BLaER1 treated with 17β-estradiol and CSF1 and Interleukin-3, amounts not matched to agents 10 nM and 100 nM (cell line): ENCODE results near the gene GTF3A.

Source experiments
- H3K27ac ChIP-seq, 11 experiments: shearing (Covaris generic); formaldehyde crosslinking; 2 replicates each; pipeline ENCODE4 v1.8.1; 2022
- H3K27me3 ChIP-seq, 11 experiments: shearing (Covaris generic); formaldehyde crosslinking; 2 replicates each; pipeline ENCODE4 v1.8.1; 2022
- H3K36me3 ChIP-seq, 11 experiments: shearing (Covaris generic); formaldehyde crosslinking; 2 replicates each; pipeline ENCODE4 v1.8.1; 2022
- H3K4me1 ChIP-seq, 10 experiments: shearing (Covaris generic); formaldehyde crosslinking; 2 replicates each; pipeline ENCODE4 v1.8.1; 2022
- H3K4me2 ChIP-seq, 11 experiments: shearing (Covaris generic); formaldehyde crosslinking; 2 replicates each; pipeline ENCODE4 v1.8.1; 2022
- H3K4me3 ChIP-seq, 10 experiments: shearing (Covaris generic); formaldehyde crosslinking; 2 replicates each; pipeline ENCODE4 v1.8.1; 2022
- H3K9ac ChIP-seq, 11 experiments: shearing (Covaris generic); formaldehyde crosslinking; 2 replicates each; pipeline ENCODE4 v1.8.1; 2022
- H3K9me3 ChIP-seq, 11 experiments: shearing (Covaris generic); formaldehyde crosslinking; replicated peaks in 1 of 11; 2 replicates each; pipeline ENCODE4 v1.8.1; 2022
- H4K20me1 ChIP-seq, 11 experiments: shearing (Covaris generic); formaldehyde crosslinking; 2 replicates each; pipeline ENCODE4 v1.8.1; 2022
- Cebpa-rat ChIP-seq, 11 experiments: shearing (Covaris generic); IDR thresholded peaks; 2 replicates each; pipeline ENCODE4 v1.8.1; 2022

Gene GTF3A

DNA sequence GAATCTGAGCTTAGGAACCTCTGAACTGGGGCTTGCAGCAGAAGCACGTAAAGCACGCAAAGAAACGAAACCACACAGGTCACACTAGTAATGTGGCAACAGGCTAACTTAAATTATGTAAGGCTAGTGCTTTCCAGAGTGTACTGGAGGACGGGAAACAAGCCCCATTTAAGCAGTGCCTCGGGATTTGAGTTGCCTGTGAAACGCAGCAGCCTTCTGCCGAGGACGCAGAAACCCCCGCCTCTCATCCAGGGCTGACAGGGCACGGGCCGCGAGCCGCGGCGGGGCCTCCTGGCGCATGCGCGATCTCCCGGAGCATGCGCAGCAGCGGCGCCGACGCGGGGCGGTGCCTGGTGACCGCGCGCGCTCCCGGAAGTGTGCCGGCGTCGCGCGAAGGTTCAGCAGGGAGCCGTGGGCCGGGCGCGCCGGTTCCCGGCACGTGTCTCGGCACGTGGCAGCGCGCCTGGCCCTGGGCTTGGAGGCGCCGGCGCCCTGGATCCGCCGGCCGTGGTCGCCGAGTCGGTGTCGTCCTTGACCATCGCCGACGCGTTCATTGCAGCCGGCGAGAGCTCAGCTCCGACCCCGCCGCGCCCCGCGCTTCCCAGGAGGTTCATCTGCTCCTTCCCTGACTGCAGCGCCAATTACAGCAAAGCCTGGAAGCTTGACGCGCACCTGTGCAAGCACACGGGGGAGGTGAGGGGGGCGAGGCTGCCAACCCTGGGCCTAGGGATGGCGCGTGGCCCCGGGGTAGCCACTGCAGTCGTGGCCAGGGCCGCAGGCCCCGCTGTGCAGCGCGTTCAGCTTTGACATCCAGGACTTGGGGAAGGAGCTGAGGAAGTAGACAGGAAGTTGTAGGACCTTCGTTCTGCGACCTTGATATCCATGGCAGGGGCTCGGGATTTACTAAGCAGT, at the start of gene GTF3A:
TSS of gene GTF3A (plus strand) at position 374 of the 912 bp plus-strand sequence.
- H3K27ac ChIP-seq, result peak within 1 kb of the TSS; percentile 86 to 94 (median 91)

DNA sequence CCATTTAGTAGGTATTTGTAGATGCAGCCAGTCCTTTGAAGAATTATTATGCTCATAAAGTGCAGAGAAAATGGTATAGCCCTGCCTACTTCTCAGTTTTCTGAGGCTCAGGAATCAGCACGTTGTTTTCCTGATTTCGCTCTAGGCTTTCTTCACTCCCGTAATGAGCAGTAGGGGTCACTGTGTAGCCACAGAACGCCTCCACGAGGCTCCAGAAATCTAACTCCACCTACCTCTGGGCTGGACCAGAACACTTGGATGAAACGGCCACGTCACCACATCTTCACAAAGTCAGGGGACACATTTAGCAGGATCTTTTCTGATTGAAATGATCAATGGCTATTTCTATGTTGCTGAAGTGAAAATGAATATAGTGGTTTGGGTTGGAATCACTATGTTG, 49.8 kb upstream of the GTF3A start:
- H3K27me3 ChIP-seq, result no peaks in the 10 kb centered on the region
- H4K20me1 ChIP-seq, result no peaks in the 10 kb centered on the region; a peak in 2 of 22 replicates
- peaks cover 0 to under 1% (median 0%) of the 10 kb centered on the region in 10 experiments; a peak in 3 of 20 replicates for H3K4me1 ChIP-seq
- H3K4me2 ChIP-seq, result no peak overlapping the region
- H3K9me3 ChIP-seq, result no peaks in the 10 kb centered on the region
- H3K36me3 ChIP-seq, result no peaks in the 10 kb centered on the region
- no peak overlapping the region for H3K9ac ChIP-seq
- no peak overlapping the region for H3K4me3 ChIP-seq
- H3K27ac ChIP-seq, result no peak overlapping the region
- no peak for TF ChIP-seq Cebpa-rat (IDR thresholded peaks at IDR 0.05)

More for the DNA sequence above, at the start of gene GTF3A:
- H4K20me1 ChIP-seq, result peaks cover 0 to 35% (median 28%) of the 10 kb centered on the region in 11 experiments; a peak in 15 of 22 replicates
- H3K9ac ChIP-seq, result peak within 1 kb of the TSS; percentile 74 to 87 (median 82)
- TF ChIP-seq Cebpa-rat (IDR thresholded peaks at IDR 0.05), result no peak
- H3K36me3 ChIP-seq, result peaks cover 14 to 28% (median 26%) of the 10 kb centered on the region in 11 experiments
- peak within 1 kb of the TSS; percentile 60 to 78 (median 66) for H3K4me3 ChIP-seq
- no peaks in the 10 kb centered on the region for H3K27me3 ChIP-seq
- peak within 1 kb of the TSS; percentile 82 to 100 (median 93) for H3K4me2 ChIP-seq
- peaks cover 0 to 6% (median 0%) of the 10 kb centered on the region in 11 experiments; a peak in 5 of 22 replicates for H3K9me3 ChIP-seq
- peaks cover 41 to 54% (median 49%) of the 10 kb centered on the region in 10 experiments for H3K4me1 ChIP-seq

- Histone ChIP-seq H3K4me1 (peaks cover 0 to 10% (median 7%) of the 10 kb centered on the region in 10 experiments; a peak in 9 of 20 replicates), H3K27me3 (no peaks in the 10 kb centered on the region), H3K4me3 (no peak overlapping the region), H3K27ac (no peak overlapping the region), H4K20me1 (no peaks in the 10 kb centered on the region; a peak in 2 of 22 replicates), H3K9ac (no peak overlapping the region), H3K36me3 (no peaks in the 10 kb centered on the region), H3K9me3 (no peaks in the 10 kb centered on the region), H3K4me2 (no peak overlapping the region)
- no peak for TF ChIP-seq Cebpa-rat (IDR thresholded peaks at IDR 0.05)
These were observed 48.6 kb upstream of the GTF3A start for GRCh38 chr13:27375686-27376326.

GRCh38 chr13:27379126-27379525, 45.3 kb upstream of the GTF3A start:
- H3K36me3 ChIP-seq, result no peaks in the 10 kb centered on the region
- no peak overlapping the region for H3K27ac ChIP-seq
- H3K9ac ChIP-seq, result no peak overlapping the region
- no peak for TF ChIP-seq Cebpa-rat (IDR thresholded peaks at IDR 0.05)
- no peaks in the 10 kb centered on the region for H3K27me3 ChIP-seq
- H3K4me3 ChIP-seq, result no peak overlapping the region
- no peaks in the 10 kb centered on the region; a peak in 1 of 22 replicates for H4K20me1 ChIP-seq
- H3K9me3 ChIP-seq, result no peaks in the 10 kb centered on the region
- no peak overlapping the region for H3K4me2 ChIP-seq
- H3K4me1 ChIP-seq, result peaks cover 0 to 10% (median 7%) of the 10 kb centered on the region in 10 experiments; a peak in 9 of 20 replicates

DNA sequence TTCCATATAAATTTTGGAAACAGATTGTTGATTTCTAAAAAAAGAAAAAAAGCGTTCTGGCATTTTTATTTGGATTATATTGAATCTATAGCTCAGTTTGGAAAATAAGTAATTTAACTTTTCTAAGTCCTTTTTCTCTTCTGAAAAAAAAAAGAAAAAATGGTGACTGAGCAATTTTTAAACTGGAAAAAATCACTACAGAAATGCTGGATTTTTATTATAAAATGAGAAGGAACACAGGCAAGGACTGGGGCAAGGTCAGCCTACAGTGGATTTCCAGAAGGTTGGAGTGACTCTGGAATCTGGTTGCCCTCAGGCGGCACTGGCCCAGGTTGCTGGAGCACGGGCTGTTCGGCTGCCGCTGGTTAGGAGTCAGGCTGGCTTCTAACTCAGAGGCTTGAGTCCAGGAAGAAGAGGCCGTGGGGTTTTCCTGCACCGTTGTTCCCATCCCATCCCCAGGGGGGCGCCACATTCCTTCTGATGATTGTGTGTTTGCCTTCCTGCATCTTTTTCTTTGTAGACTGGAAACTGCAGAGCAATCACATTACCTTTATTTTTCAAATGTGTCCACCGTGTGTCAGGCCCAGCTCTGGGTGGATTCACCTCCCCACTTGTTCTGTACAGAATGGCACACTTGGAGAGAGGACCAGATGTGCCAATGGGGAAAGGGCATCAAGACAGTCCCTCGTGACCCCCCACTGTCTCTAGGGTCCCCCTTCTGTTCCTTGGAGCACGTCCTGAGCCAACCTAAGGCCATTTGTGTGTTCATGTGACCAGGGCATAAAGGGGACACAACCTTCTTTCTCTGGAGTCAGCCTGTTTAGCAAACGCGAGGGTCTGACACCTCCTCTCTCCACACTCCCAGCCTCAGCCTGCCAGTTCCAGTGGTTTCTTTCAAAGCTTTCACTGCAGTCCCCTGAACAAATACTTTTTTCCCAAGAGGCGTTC, 44.5 kb upstream of the GTF3A start:
- no peaks in the 10 kb centered on the region for H4K20me1 ChIP-seq
- peaks cover 0 to 10% (median 7%) of the 10 kb centered on the region in 10 experiments; a peak in 9 of 20 replicates for H3K4me1 ChIP-seq
- H3K27me3 ChIP-seq, result no peaks in the 10 kb centered on the region
- no peak overlapping the region for H3K4me3 ChIP-seq
- no peak for TF ChIP-seq Cebpa-rat (IDR thresholded peaks at IDR 0.05)
- no peak overlapping the region for H3K27ac ChIP-seq
- H3K4me2 ChIP-seq, result peak overlapping the region in 8 of 11 experiments; percentile 7 to 45 (median 32); a peak in 9 of 22 replicates
- no peaks in the 10 kb centered on the region for H3K9me3 ChIP-seq
- no peak overlapping the region for H3K9ac ChIP-seq
- no peaks in the 10 kb centered on the region for H3K36me3 ChIP-seq

DNA sequence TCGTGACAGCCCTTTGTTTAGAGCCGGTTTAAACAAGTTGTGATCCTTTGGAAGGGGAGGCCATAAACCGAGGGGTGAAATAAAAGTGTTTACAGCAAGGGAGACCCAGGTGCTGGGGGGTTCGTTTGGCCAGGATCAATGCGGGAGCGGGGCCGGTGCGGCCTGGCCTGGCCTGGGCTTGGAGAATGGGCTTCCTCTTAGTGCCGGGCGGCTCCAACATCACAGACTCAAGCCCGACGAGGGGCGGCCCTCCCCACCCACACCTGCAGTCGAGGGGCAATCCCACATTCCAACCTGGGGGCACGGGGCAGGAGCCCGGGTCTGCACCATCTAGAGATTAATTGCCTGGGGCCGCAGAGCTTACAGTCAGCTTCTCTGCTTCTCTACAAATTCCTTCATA, 42.8 kb upstream of the GTF3A start:
- Histone ChIP-seq H4K20me1 (no peaks in the 10 kb centered on the region), H3K4me2 (no peak overlapping the region), H3K9ac (no peak overlapping the region), H3K36me3 (no peaks in the 10 kb centered on the region), H3K9me3 (no peaks in the 10 kb centered on the region), H3K4me3 (no peak overlapping the region), H3K27ac (no peak overlapping the region), H3K4me1 (peaks cover 0 to 10% (median 7%) of the 10 kb centered on the region in 10 experiments; a peak in 8 of 20 replicates), H3K27me3 (no peaks in the 10 kb centered on the region)
- no peak for TF ChIP-seq Cebpa-rat (IDR thresholded peaks at IDR 0.05)

DNA sequence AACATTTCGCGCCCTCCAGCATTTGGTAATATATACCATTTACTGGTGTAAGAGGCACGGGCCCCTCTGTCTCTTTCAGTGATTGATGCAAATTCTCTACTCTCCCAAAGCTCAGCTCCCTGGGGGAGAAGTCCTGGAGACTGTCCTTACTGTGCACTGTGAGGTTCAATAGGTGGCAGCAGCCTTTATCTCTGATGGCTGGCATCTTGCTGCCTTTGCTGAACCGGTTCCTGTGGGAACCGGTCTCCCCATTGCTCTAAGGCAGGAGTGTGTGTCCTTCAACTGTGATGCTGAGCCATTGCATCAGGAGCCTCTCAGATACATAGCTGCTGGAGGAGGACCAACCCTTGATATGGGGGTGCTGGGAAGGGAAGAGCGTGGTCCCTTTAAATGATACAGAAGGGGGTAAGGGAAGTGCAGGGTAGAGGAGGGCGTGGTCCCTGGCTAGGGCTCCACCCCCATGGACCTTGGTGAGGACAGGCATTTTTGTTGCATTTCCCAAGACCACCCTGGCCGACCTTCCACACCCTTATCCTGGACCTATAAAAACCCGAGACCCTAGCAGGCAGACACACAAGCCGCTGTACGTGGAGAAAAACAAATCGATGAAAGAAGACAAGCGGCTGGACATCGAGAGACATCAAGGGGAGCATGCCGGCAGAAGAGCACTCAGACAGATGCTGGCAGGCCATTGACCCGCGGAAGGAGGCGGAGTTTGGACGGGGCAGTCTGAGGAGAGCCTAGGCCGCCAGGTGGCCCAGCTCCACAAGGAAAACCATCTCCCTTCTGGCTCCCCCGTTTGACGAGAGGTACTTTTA, 41.1 kb upstream of the GTF3A start:
- Histone ChIP-seq H3K4me1 (peaks cover 0 to 10% (median 7%) of the 10 kb centered on the region in 10 experiments; a peak in 8 of 20 replicates), H3K27ac (no peak overlapping the region), H3K27me3 (no peaks in the 10 kb centered on the region), H3K4me3 (no peak overlapping the region), H3K4me2 (no peak overlapping the region), H3K9me3 (no peaks in the 10 kb centered on the region), H3K36me3 (no peaks in the 10 kb centered on the region), H4K20me1 (no peaks in the 10 kb centered on the region), H3K9ac (no peak overlapping the region)
- no peak for TF ChIP-seq Cebpa-rat (IDR thresholded peaks at IDR 0.05)

- Histone ChIP-seq H4K20me1 (no peaks in the 10 kb centered on the region), H3K4me3 (no peak overlapping the region), H3K4me2 (no peak overlapping the region), H3K9me3 (no peaks in the 10 kb centered on the region), H3K27ac (no peak overlapping the region), H3K4me1 (peaks cover 0 to 10% (median 7%) of the 10 kb centered on the region in 10 experiments; a peak in 8 of 20 replicates), H3K27me3 (no peaks in the 10 kb centered on the region), H3K36me3 (no peaks in the 10 kb centered on the region), H3K9ac (no peak overlapping the region)
- TF ChIP-seq Cebpa-rat (IDR thresholded peaks at IDR 0.05), result no peak
These were observed 40.1 kb upstream of the GTF3A start for GRCh38 chr13:27384285-27384684.
